AG10803 (cell line): ENCODE measurements around the gene KIF18B.

Experiments used
- DNase-seq: peaks from one replicate; pipeline ENCODE4 v3.0.0; 2010; ENCODE audit warnings: low read depth
- H3K4me3 ChIP-seq: 2 replicates; pipeline ENCODE4 v1.5.1; 2011; ENCODE audit warnings: mild to moderate bottlenecking, low read length, control low read depth
- TF ChIP-seq, protein P1 (sequence below): conservative IDR thresholded peaks from 2 replicates; pipeline ENCODE4 v1.5.1; 2011; ENCODE audit warnings: mild to moderate bottlenecking, low read length, control low read depth, inconsistent platforms

Gene KIF18B

DNA sequence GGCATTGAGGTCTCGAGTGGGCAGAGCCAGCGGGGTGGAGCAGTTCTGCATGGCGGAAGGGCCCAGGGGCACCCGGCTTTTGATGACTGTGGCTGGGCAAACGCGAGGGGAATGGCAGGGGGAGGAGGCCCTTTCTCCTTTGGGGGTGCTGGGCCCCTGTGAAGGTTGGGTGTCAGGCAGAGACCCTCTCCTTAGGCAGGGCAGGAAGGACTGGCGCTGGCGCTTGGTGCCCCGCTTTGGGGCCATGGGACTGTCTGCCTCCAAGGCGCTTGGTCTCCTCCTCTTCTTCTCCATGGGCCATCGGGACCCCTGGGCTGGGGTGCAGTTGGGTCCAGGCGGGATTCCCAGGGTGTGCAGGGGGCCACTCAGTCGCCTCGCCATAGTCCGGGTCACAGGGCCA is 19.4 kb downstream of the KIF18B start:
- TF ChIP-seq, protein P1, sequence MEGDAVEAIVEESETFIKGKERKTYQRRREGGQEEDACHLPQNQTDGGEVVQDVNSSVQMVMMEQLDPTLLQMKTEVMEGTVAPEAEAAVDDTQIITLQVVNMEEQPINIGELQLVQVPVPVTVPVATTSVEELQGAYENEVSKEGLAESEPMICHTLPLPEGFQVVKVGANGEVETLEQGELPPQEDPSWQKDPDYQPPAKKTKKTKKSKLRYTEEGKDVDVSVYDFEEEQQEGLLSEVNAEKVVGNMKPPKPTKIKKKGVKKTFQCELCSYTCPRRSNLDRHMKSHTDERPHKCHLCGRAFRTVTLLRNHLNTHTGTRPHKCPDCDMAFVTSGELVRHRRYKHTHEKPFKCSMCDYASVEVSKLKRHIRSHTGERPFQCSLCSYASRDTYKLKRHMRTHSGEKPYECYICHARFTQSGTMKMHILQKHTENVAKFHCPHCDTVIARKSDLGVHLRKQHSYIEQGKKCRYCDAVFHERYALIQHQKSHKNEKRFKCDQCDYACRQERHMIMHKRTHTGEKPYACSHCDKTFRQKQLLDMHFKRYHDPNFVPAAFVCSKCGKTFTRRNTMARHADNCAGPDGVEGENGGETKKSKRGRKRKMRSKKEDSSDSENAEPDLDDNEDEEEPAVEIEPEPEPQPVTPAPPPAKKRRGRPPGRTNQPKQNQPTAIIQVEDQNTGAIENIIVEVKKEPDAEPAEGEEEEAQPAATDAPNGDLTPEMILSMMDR, result no peak
- H3K4me3 ChIP-seq, result no peak overlapping the region
- no peak for DNase-seq

DNA sequence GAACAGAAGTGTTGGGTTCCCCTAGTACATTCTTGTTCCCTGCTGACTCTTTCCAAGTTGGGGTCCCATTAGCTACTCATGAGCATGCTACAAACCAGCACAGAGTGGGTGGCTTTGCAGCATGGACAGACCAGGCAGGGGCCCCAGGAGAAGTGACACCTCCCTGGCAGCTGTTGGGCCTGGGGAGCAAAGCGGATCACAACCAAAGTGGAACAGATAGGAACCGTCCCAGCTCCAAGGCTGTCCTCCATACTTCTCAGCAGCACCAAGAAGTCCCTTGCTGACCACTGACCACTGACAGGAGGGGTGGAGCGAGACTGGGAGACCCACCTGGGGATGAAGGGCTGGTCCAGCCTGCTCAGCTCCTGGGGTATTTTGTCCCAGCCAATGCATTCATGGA is 19.9 kb downstream of the KIF18B start:
- TF ChIP-seq, protein P1, result no peak
- DNase-seq, result no peak
- H3K4me3 ChIP-seq, result no peak overlapping the region

DNA sequence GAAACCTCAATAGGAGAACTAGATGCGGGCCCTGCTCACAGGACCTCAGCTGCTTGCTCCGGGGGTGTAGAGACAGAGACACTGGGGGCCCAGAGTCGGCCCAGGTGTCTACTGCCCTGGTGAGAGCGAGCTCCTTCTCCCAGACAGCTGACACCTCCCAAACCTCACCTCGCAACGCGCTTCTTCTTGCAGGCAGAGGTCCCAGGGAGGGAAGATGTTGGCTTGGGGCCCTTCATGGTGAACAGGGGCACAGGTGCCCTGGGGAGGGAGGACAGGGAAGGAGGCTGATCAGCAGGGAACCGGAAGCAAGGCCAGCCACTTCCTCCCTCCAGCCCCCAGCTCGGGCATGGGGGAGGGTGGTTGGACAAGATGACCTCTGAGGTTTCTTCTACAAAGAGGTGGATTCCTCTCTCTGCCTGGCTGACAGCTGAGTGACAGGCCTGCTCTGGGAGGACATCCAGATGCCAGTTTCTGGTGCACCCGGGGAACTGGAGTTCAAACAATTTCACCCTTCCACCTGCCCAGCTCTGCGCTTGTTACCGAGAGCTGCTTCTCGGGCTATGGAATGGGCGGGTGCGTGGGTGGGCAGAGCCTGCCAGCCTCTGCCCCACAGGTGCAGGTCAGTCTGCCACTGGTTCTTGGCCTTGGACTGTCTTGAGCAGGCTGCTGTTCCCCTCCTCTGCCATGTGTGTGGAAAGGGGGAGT is 20.6 kb downstream of the KIF18B start:
- TF ChIP-seq, protein P1, result no peak
- H3K4me3 ChIP-seq, result no peak overlapping the region
- no peak for DNase-seq

DNA sequence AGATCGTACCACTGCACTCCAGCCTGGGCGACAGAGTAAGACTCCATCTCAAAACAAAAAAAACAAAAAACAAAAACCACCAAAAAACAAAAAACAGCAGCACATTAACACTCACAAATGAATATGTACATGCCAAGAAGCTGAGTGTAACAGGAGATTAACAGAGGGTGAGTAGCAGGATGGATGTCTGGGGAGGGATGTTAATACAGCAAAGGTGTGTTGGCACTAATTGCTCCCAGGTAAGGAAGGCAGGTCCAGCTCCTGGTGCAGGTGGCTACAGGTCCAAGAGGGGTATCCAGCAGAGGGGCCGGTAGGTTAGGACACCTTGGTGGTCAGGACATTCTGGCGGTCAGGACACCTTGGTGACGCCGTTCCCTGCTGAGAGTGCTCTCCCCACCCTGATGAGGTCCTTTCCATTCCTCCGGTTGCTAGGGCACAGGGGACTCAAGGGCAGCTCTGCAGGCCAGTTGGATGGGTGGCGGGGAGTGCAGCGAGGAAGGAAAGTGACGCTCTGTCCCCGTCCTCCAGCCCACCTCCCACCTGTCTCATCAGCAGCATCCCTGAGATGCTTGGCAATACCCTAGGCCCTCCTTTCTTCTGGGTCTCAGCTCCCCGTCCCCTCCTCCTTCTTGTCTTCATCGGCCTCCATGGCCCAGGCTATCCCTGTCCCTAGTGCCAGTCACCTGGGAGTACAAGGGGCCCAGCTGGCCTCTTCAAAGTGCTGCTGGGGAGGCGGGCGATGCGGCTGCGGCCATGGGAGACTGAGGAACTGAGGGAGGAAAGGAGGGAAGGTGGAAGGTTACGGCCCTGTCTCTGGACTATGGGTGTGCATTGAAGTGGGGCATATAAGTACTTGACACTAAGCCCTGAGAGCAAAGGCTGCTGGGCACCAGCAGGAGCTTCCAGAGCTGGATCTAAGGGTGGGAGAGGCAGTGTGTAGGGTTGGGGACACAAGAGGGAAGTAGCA is 21.6 kb downstream of the KIF18B start:
- no peak for DNase-seq
- TF ChIP-seq, protein P1, result no peak
- no peak overlapping the region for H3K4me3 ChIP-seq

DNA sequence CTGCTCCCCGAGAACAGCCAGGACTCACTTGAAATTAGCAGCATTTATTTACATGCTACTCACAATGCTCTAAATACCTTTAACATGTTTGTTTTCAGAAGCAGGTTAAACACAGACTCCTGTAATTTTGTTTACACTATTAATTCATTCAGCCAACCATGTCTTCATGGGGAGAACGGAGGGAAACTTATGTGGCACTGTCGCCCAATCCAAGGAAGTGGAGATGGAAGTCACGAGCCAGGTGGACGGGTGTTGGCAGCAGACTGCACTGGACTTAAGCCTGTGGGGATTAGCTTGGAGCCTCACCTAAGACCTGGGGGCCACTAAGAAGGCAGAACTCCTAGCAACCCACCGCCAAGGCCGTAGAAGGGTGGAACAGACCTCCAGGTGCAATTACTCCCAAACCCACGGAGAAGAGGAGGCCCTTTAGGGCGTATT is 23.4 kb downstream of the KIF18B start:
- TF ChIP-seq, protein P1, result no peak
- DNase-seq, result no peak

DNA sequence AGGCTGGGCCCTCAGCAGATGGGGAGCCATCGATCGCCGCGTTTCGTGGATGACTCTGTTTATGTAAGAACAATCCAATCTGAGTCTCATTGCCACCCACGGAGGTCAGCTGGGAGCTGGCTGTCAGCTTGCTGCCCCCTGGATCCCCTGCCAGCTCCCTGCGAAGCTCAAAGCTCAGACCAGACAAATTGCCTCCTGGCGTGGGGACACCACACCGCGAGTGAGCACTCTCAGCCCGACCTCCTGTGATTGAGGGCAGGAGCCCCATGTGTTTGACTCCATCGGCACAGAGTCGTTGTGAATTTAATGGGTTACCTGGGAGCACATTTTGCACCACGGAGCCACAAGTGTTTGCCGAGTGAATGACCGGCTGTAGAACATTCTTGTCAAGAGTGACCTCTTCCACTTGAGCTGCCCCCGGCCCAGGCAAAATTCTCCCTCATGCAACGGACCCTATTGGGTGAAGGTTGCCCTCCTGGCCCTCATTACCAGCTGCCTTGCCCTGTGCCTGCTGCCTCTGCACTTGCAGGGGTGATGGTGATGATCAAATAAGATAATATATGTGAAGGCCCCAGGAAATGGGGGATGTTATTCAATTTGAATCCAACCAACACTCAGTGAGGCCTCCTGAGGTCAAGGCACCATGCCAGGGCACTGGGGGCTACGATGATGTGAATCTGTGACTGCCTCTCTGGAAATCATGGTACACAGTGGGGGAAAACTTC is 24.7 kb downstream of the KIF18B start:
- TF ChIP-seq, protein P1, result no peak
- no peak overlapping the region for H3K4me3 ChIP-seq
- no peak for DNase-seq

More for the DNA sequence above, 23.4 kb downstream of the KIF18B start:
- no peak overlapping the region for H3K4me3 ChIP-seq
